ENCODE data around the gene PPM1J. TPM values are rescaled to one million over a fixed set of nuclear protein-coding genes. Genes with fewer than 3 reads are reported as not detected.

The PPM1J gene
- total and polyA plus RNA-seq, 2 of the 13 experiments (the other 11 are each of a cell fraction or from before 2014, with no cell fraction given): 0.07 to 0.22 TPM

DNA sequence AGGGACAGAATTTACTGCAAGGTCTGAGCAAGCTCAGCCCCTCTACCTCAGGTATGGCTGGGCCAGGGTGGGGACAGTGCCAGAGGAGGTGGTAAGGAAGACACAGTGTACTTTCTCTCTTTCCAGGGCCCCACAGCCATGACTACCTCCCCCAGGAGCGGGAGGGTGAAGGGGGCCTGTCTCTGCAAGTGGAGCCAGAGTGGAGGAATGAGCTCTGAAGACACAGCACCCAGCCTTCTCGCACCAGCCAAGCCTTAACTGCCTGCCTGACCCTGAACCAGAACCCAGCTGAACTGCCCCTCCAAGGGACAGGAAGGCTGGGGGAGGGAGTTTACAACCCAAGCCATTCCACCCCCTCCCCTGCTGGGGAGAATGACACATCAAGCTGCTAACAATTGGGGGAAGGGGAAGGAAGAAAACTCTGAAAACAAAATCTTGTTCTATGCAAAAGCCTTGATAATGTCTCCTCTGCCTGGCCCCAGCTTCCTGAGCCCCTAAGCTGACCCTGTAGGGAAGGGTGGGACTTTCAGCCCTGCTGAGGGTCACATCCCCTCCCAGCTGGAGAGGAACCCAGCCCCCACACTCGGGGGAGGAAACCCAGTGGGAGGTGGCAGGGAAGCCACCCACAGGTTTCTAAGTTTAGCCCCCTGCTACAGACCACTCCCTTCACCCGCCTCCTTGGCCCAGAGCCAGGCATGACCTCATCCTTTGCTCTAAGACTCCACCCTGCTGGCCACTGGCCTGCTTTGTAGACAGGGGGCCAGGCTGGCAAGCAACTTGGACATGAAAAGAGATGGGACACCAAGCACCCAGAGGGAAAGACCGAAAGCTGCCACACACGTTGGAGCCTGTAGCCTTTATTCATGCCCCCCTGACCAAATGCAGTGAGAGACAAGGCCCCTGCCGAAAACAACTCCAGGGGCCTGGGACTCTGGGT lies 14.6 kb downstream of the PPM1J start (continued):
- TF ChIP-seq RBAK (CRISPR knock-in tag; IDR thresholded peaks at IDR 0.05) (no peak), NR3C1 (CRISPR knock-in tag; IDR thresholded peaks at IDR 0.05) (no peak), ZNF503 (CRISPR knock-in tag; IDR thresholded peaks at IDR 0.05) (no peak), BORCS8-MEF2B (CRISPR knock-in tag; IDR thresholded peaks at IDR 0.05) (no peak), ZNF367 (CRISPR knock-in tag; IDR thresholded peaks at IDR 0.05; ENCODE audit: borderline replicate concordance) (no peak), U2AF1 (optimal IDR thresholded peaks at IDR 0.05; ENCODE audit: low read depth, low read length) (no peak), UBTF (CRISPR knock-in tag; IDR thresholded peaks at IDR 0.05) (no peak), ZNF432 (CRISPR knock-in tag; IDR thresholded peaks at IDR 0.05; ENCODE audit: borderline replicate concordance) (no peak), ZNF570 (CRISPR knock-in tag; IDR thresholded peaks at IDR 0.05; ENCODE audit: borderline replicate concordance) (no peak), KDM4B (CRISPR knock-in tag; IDR thresholded peaks at IDR 0.05) (no peak), ZNF530 (CRISPR knock-in tag; IDR thresholded peaks at IDR 0.05; ENCODE audit: low read depth) (no peak), ZSCAN22 (CRISPR knock-in tag; IDR thresholded peaks at IDR 0.05) (no peak), ELF4 (CRISPR knock-in tag; IDR thresholded peaks at IDR 0.05; ENCODE audit: borderline replicate concordance) (no peak), ZNF644 (CRISPR knock-in tag; IDR thresholded peaks at IDR 0.05; ENCODE audit: low read depth) (no peak), ATF1 (CRISPR knock-in tag; IDR thresholded peaks at IDR 0.05) (no peak), LCORL (IDR thresholded peaks at IDR 0.05) (peak; percentile 67; the same call in 1 of the 2 replicates), LCORL (CRISPR knock-in tag; IDR thresholded peaks at IDR 0.05) (peak; percentile 74)
- TF ChIP-seq, protein P1, sequence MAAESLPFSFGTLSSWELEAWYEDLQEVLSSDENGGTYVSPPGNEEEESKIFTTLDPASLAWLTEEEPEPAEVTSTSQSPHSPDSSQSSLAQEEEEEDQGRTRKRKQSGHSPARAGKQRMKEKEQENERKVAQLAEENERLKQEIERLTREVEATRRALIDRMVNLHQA (CRISPR knock-in tag; IDR thresholded peaks at IDR 0.05): no peak
- TF ChIP-seq, protein P2, sequence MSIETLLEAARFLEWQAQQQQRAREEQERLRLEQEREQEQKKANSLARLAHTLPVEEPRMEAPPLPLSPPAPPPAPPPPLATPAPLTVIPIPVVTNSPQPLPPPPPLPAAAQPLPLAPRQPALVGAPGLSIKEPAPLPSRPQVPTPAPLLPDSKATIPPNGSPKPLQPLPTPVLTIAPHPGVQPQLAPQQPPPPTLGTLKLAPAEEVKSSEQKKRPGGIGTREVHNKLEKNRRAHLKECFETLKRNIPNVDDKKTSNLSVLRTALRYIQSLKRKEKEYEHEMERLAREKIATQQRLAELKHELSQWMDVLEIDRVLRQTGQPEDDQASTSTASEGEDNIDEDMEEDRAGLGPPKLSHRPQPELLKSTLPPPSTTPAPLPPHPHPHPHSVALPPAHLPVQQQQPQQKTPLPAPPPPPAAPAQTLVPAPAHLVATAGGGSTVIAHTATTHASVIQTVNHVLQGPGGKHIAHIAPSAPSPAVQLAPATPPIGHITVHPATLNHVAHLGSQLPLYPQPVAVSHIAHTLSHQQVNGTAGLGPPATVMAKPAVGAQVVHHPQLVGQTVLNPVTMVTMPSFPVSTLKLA (IDR thresholded peaks at IDR 0.05): no peak
- TF ChIP-seq, protein P3, sequence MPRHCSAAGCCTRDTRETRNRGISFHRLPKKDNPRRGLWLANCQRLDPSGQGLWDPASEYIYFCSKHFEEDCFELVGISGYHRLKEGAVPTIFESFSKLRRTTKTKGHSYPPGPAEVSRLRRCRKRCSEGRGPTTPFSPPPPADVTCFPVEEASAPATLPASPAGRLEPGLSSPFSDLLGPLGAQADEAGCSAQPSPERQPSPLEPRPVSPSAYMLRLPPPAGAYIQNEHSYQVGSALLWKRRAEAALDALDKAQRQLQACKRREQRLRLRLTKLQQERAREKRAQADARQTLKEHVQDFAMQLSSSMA (CRISPR knock-in tag; IDR thresholded peaks at IDR 0.05): no peak
- TF ChIP-seq, protein P4, sequence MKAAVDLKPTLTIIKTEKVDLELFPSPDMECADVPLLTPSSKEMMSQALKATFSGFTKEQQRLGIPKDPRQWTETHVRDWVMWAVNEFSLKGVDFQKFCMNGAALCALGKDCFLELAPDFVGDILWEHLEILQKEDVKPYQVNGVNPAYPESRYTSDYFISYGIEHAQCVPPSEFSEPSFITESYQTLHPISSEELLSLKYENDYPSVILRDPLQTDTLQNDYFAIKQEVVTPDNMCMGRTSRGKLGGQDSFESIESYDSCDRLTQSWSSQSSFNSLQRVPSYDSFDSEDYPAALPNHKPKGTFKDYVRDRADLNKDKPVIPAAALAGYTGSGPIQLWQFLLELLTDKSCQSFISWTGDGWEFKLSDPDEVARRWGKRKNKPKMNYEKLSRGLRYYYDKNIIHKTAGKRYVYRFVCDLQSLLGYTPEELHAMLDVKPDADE (CRISPR knock-in tag; IDR thresholded peaks at IDR 0.05): no peak

Data from HepG2 (cell line).